K562 (cell line): Measurements from ENCODE around the gene ENPP6. TPM values are rescaled to one million over a fixed set of nuclear protein-coding genes. Genes with fewer than 3 reads are reported as not detected.

Source experiments
- ATAC-seq: fragments of 200-7000 bp; cut with Tn5 transposase; 3 replicates; pipeline ENCODE4 v1.9.1; 2020; ENCODE audit warnings: moderate library complexity
- BruUV-seq: library from RNA; stranded (reverse); fragments of 400-500 nt; replicated peaks from 2 replicates; lab custom pipeline; 2021; lab: Mats Ljungman, UMichigan
- CTCF ChIA-PET: fragments of 300-600 bp; formaldehyde crosslinking; extraction: SDS; loops from one replicate; lab custom pipeline; 2021; ENCODE audit warnings: low intra/inter-chr PET ratio; lab: Yijun Ruan, JAX
- POLR2A ChIA-PET: fragments of 300-600, 350-650 bp; sonication (Branson Sonifier 250); formaldehyde crosslinking; extraction: SDS; loops from one replicate; lab custom pipeline; 2021; ENCODE audit warnings: antibody characterized with exemption, inconsistent platforms; lab: Yijun Ruan, JAX
- DNase-seq, 4 experiments: peaks; one replicate each; pipeline versions ENCODE4 v3.0.0 to v3.0.0-alpha.2; 2011 to 2018; ENCODE audit warnings: low spot score in 3 of 4, mixed read lengths in 3 of 4; ENCODE audit errors: extremely low read depth in 1 of 4
- FAIRE-seq: peaks from 2 replicates; lab custom pipeline; 2011; peaks lifted over from hg19 to GRCh38; lab: Jason Lieb, UNC
- H2AFZ ChIP-seq: 2 replicates; pipeline ENCODE4 v1.6.0; 2011; ENCODE audit warnings: low read depth, low read length, control low read depth, inconsistent platforms
- H3K27ac ChIP-seq: fragments of 200-600 bp; 3 replicates; pipeline ENCODE4 v1.8.0; 2011; ENCODE audit warnings: low read depth, mild to moderate bottlenecking, control low read depth, inconsistent platforms, low read length, moderate library complexity, mixed read lengths; ENCODE audit errors: extremely low read depth
- H3K27me3 ChIP-seq, 2 experiments: fragments of 300-600 bp in 1 of 2; 2 replicates in 1 of 2; 3 replicates in 1 of 2; pipeline versions ENCODE4 v1.6.0 to v1.8.0; 2011; ENCODE audit warnings: inconsistent platforms in 2 of 2, low read length in 2 of 2, mild to moderate bottlenecking in 1 of 2, mixed read lengths in 1 of 2, moderate library complexity in 1 of 2; ENCODE audit not compliant: control insufficient read depth in 2 of 2, insufficient read depth in 2 of 2
- H3K36me3 ChIP-seq: fragments of 300-600 bp; 3 replicates; pipeline ENCODE4 v1.8.0; 2011; ENCODE audit warnings: mild to moderate bottlenecking, low read length, inconsistent platforms; ENCODE audit not compliant: control insufficient read depth, insufficient read depth
- H3K4me1 ChIP-seq, 2 experiments: fragments of 200-600 bp in 1 of 2; replicated peaks in 1 of 2; 2 replicates in 1 of 2; 3 replicates in 1 of 2; pipeline versions ENCODE4 v1.5.1 to v1.8.0; 2011; ENCODE audit warnings: inconsistent platforms in 2 of 2, low read length in 2 of 2, mild to moderate bottlenecking in 1 of 2, mixed read lengths in 1 of 2, moderate library complexity in 1 of 2; ENCODE audit not compliant: control insufficient read depth in 2 of 2, insufficient read depth in 2 of 2
- H3K4me2 ChIP-seq: 2 replicates; pipeline ENCODE4 v1.6.1; 2011; ENCODE audit warnings: low read length, control low read depth, inconsistent platforms, mixed read lengths; ENCODE audit not compliant: insufficient read depth
- H3K4me3 ChIP-seq: fragments of 200-600 bp; sonication (generic), shearing (Covaris generic); 2 replicates; pipeline ENCODE4 v1.5.1; 2016; ENCODE audit warnings: control low read depth, inconsistent platforms
- H3K79me2 ChIP-seq: fragments of 200-600 bp; 3 replicates; pipeline ENCODE4 v1.8.0; 2011; ENCODE audit warnings: low read length, inconsistent platforms; ENCODE audit not compliant: control insufficient read depth, insufficient read depth
- H3K9ac ChIP-seq, 2 experiments: 2 replicates each; pipeline versions ENCODE4 v1.6.0 to v1.6.1; 2011; ENCODE audit warnings: low read depth in 2 of 2, low read length in 2 of 2, control low read depth in 1 of 2, inconsistent platforms in 1 of 2, mild to moderate bottlenecking in 1 of 2, mixed read lengths in 1 of 2; ENCODE audit not compliant: insufficient read depth in 1 of 2
- H3K9me1 ChIP-seq: one replicate; pipeline ENCODE4 v1.6.0; 2011; ENCODE audit warnings: inconsistent platforms, mild to moderate bottlenecking, low read length, moderate library complexity; ENCODE audit not compliant: control insufficient read depth, insufficient read depth
- H3K9me3 ChIP-seq: replicated peaks from 2 replicates; pipeline ENCODE4 v1.5.1; 2011; ENCODE audit warnings: low read depth, low read length, inconsistent platforms; ENCODE audit not compliant: control insufficient read depth, insufficient read depth
- H4K20me1 ChIP-seq: replicated peaks from 2 replicates; pipeline ENCODE4 v1.6.1; 2011; ENCODE audit warnings: low read length, inconsistent platforms, mixed read lengths; ENCODE audit not compliant: control insufficient read depth, insufficient read depth
- LCOR ChIP-seq: sonication (generic); formaldehyde crosslinking; IDR thresholded peaks from 2 replicates; pipeline ENCODE4 v1.8.0; 2022; ENCODE audit warnings: mild to moderate bottlenecking, missing genetic modification reagents
- SMC3 ChIP-seq: conservative IDR thresholded peaks from 2 replicates; pipeline ENCODE4 v1.6.1; 2011; ENCODE audit warnings: low read depth, low read length, improper control_type of control experiment; ENCODE audit not compliant: insufficient read depth
- STAG1 ChIP-seq: sonication (generic); formaldehyde crosslinking; IDR thresholded peaks from 2 replicates; pipeline ENCODE4 v1.5.0; 2020; ENCODE audit warnings: missing genetic modification reagents, borderline replicate concordance
- TEAD1 ChIP-seq, 2 experiments: fragments of 450-650 bp in 1 of 2; sonication (generic) in 1 of 2; formaldehyde crosslinking; IDR thresholded peaks; 2 replicates each; pipeline versions ENCODE4 v1.4.0 to v1.8.0; 2020 to 2022; ENCODE audit warnings: mild to moderate bottlenecking in 2 of 2, missing genetic modification reagents in 1 of 2
- ZNF133 ChIP-seq: fragments of 250-450 bp; sonication (Bioruptor Pico); IDR thresholded peaks from 2 replicates; pipeline ENCODE4 v1.4.0; 2020; ENCODE audit warnings: mild to moderate bottlenecking
- WGBS: fragments of 100-300 bp; shearing (Covaris generic); methylation state at CpG from one replicate; pipeline ENCODE4 v1.1.6; 2016; ENCODE audit warnings: low coverage, mixed read lengths; ENCODE audit not compliant: insufficient coverage; ENCODE audit errors: missing lambda C conversion rate; 5-methylcytosine and 5-hydroxymethylcytosine counted together
- in situ Hi-C: fragments of 300-500 bp; cut with MboI; formaldehyde crosslinking; loops from 4 replicates; pipeline ENCODE4 v1.15.0; 2018; ENCODE audit warnings: inconsistent platforms, mixed read lengths
- intact Hi-C: fragments of 100-400 bp; cut with micrococcal nuclease; formaldehyde crosslinking; loops from 2 replicates; pipeline ENCODE4 v1.14.2; 2022
- polyA plus RNA-seq, 8 experiments: library from polyadenylated mRNA; depleted of rRNA in 4 of 8; stranded (reverse) in 5 of 8; unstranded in 3 of 8; fragments of >200 nt; fragmentation: Nextera tagmentation in 2 of 8; fragmentation: Illumina TruSeq in 1 of 8; extraction: Ambion mirVana in 2 of 8; extraction: Trizol in 1 of 8; gene quantifications; 2 replicates each; pipeline versions ENCODE4 v1.2.1 to v1.2.3, GENCODE V29; 2011 to 2014; ENCODE audit warnings: inconsistent platforms in 1 of 8, missing spikeins in 1 of 8
- total RNA-seq, 7 experiments: library from RNA; depleted of rRNA in 6 of 7; stranded (reverse); fragments of >200 nt in 6 of 7; fragmentation: Illumina TruSeq in 2 of 7; extraction: Trizol in 2 of 7; gene quantifications; 2 replicates each; pipeline versions ENCODE4 v1.2.1 to v1.2.3, GENCODE V29; 2011 to 2021; ENCODE audit warnings: low replicate concordance in 1 of 7

The ENPP6 gene
- total and polyA plus RNA-seq, 9 of the 15 experiments (the other 6 are each of a cell fraction or from before 2014, with no cell fraction given) = 0.29 TPM; not detected in 8

- TF ChIP-seq STAG1 = peak; percentile 63; the same call in 1 of the 2 replicates
- TF ChIP-seq SMC3 = peak; percentile 85
Measured at GRCh38 chr4:184168406-184169019, 49.2 kb downstream of the ENPP6 start (continued).

GRCh38 chr4:184167576-184167975, 50.1 kb downstream of the ENPP6 start:
- under 1% methylated on average over 9 of the region's 9 CpGs for WGBS
- Histone ChIP-seq H3K4me3 (no peak overlapping the region), H3K4me2 (no peak overlapping the region), H3K9ac (no peak overlapping the region), H2AFZ (no peak overlapping the region), H3K4me1 (peaks cover 0 to 6% of the 10 kb centered on the region in 2 experiments; a peak in 2 of 5 replicates), H3K27me3 (peaks cover 19 to 64% of the 10 kb centered on the region in 2 experiments), H3K9me3 (no peaks in the 10 kb centered on the region), H3K36me3 (no peaks in the 10 kb centered on the region), H4K20me1 (no peaks in the 10 kb centered on the region; the same call in 1 of the 2 replicates), H3K27ac (no peak overlapping the region), H3K79me2 (no peaks in the 10 kb centered on the region), H3K9me1 (no peaks in the 10 kb centered on the region)
- TF ChIP-seq TEAD1 (CRISPR knock-in tag; IDR thresholded peaks at IDR 0.05) (no peak), ZNF133 (CRISPR knock-in tag) (no peak), LCOR (CRISPR knock-in tag) (no peak)
- in situ Hi-C loops = loop anchor here (25.0 kb wide), 1 partner anchor 705 kb away; no protein-coding TSS in a partner anchor
- no peak for ATAC-seq
- ChIA-PET CTCF (interaction anchor here (0.6 to 0.9 kb wide), 2 partner anchors 83 to 328 kb away, joined by 4 read pairs; no protein-coding TSS in a partner anchor), POLR2A (no interaction called here)
- DNase-seq = no peak
- intact Hi-C loops = loop anchor here (5.0 kb wide), 2 partner anchors 65 to 425 kb away; no protein-coding TSS in a partner anchor
- no peak for FAIRE-seq
- no TSS peak for BruUV-seq
